ENCODE measurements around the gene SFXN5.
"Not testable (repeated sequence)": the region's sequence is repeated elsewhere in the genome, so short reads cannot be mapped to it uniquely, and the experiment has no call there.

The SFXN5 gene

DNA sequence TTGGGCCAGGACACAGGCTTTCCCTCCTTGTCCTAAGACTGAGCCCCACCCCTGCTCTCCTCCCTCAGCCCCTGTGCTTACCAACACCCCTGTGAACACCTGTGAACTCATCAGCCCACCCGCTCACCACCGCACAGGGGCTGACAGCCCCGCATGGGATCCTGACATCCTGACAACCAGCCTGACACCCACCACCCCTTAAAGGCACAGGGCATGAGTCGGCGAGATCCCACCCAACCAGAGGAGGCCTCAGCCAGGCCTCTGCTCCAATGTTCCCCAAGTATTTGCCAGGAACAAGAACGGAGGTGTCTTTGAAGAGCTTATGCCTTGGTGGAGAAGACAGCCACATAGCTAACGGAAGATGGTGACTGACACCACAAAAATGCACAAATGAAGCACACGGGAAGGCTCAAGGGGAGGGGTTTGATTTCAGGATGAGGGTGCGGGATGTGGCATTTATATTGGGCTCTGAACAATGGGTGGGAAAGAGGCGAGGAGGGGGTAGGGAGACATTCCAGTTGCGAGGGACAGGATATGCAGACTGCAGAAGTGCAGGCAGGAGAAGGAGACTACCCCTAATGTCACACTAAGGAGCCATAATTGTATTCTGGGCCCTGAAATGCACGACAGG lies 30.2 kb upstream of the SFXN5 start:
- DNase-seq: no peak

DNA sequence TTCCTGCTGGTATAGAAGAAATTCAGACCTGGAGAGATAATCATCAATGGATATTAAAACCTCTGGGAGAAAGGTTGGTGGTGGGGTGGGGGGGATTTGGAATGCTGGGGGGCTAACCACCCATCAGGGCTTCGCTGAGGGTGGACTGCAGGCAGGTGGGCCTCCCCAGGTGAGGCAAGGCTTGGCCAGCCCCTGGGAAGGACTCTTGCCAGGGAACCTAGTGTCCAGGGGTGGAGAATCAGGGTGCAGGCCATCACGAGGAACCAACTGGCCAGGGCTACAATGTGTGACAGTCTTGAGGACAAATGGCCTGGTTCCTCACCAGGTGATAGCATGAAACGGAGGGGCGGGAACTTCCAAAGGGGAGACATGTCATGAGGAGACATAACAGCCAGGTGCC lies 29.4 kb upstream of the SFXN5 start:
- no peak for DNase-seq

- DNase-seq: no peak
Observed at GRCh38 chr2:73099486-73099885, 28.0 kb upstream of the SFXN5 start.

GRCh38 chr2:73095910-73096309 lies 24.4 kb upstream of the SFXN5 start:
- DNase-seq: no peak

- not testable (repeated sequence) for DNase-seq
Observed at GRCh38 chr2:73093601-73094218, 22.2 kb upstream of the SFXN5 start.

GRCh38 chr2:73092146-73092783 lies 20.8 kb upstream of the SFXN5 start:
- no peak for DNase-seq

- DNase-seq: no peak
Observed at GRCh38 chr2:73091696-73092095, 20.2 kb upstream of the SFXN5 start.

- DNase-seq: no peak
Observed at GRCh38 chr2:73091164-73091563, 19.7 kb upstream of the SFXN5 start.

GRCh38 chr2:73089270-73090030 lies 17.9 kb upstream of the SFXN5 start:
- no peak for DNase-seq

DNA sequence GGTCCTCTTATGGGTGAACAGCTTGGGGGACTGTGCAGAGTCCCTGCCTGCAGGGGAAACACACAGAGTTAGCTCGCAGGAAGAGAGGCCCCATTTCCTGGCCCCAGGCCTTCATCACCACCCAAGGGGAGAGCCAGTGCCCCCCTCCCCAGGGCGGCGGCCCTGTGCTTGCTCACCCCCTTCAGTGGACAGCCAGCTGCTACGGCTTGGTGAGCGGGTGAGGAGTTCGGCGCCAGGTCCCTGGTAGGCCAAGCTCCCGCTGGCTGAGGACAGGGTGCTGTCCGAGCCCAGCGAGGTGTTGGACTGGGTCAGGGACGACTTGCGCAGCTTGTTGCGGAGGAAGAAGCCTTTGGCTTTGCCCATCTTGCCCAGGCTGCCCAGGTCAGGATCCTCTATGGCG lies 17.2 kb upstream of the SFXN5 start:
- no peak for DNase-seq

DNA sequence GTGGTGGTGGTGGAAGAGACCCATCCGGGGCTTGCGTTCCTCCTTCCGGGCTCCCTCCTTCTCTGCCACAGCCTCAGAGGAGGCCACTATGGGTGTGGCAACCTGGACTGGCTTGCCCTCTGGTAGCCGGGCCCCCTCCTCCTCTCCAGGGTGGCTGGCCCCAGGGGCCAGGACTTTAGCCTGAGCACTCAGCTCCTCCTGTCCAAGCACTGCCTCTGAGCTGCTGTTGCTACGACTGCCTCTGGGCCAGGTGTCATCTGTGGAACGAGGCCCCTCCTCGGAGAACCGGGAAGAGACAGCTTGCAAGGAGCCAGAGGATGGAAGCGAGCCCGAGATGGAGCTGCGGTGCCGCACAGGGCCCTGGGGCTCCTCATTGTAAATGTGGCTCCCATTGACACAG lies 16.7 kb upstream of the SFXN5 start:
- no peak for DNase-seq

DNA sequence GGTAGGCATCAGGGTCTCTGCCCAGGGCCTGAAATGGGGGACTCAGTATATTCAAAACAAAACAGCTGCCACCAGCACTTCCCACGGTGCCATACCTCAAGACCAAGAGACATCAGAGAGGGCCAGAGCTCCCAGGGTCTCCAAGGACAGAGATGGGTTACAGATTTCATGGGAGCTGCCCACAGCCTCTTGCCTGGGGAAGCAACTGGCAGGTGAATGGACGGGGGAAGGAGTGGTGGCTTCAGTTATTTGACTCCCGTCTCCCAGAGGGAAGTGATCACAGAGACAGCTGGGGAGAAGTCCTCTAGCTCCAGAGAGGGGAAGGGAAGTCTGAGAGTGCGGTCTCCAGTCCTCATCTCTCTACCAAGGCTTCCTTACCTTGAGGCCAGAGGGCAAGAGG lies 15.8 kb upstream of the SFXN5 start:
- no peak for DNase-seq

DNA sequence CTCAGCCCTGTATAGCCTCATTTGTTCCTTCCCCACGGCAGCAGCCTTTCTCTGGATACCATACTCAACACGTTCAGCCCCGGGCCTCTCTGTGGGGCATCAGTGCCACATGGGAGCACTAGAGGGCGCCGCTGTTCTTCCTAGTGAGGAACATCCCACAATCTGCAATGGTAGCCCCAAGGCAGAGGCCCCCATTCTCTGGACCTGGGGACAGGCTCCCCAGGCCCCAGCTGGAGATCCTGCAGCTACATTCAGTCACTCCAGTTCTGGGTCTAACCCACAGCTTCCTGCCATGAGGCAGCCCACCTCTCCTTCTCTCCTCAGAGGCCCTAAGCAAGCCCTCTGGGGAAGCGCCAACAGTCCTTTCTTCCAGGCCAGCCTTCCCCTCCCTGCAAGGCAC lies 14.2 kb upstream of the SFXN5 start:
- DNase-seq: peak; percentile 64

- DNase-seq: no peak
Observed at GRCh38 chr2:73084971-73085370, 13.5 kb upstream of the SFXN5 start.

GRCh38 chr2:73083886-73084800 lies 12.6 kb upstream of the SFXN5 start:
- no peak for DNase-seq

DNA sequence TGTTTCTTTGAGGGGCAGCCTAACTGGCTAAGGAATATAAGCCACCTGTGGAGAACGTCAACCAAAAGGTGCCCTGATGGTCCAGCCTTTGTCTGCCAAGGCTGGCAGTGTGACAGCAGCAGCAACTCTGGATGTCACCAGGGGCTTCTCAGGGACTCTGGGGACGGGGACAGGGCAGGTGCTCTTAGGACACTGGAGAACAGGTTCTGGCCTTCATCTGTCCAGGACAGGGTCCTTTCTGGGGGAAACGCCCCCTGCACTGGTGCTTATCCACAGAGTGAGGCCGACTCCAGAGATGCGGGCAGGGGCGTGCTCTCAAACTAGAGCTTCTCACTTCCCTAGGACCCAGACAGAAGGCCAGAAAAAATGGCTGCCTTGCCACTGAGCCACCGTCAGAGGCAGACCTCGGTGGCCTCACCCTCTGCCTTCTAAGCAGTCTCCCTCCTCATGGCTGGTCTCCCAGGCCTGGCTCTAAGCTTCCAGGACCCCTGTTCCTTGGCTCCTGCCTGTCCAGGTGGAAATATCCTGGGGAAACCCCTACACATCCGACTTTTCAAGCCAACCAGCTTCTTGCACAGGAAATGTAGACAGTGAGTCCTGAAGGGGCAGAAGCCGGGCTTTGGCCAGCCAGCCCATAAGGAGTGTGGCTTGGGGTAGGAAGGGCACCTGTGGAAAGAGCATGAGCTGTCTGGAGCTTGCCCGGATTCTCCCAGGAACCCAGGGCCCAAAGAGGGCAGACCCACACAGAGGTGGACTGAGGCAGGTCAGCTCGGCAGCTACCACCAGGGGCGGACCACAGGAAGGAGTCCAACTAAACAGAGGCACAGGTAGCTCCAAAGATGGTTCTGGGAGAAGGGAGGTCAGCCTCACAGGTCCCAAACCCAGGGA lies 11.3 kb upstream of the SFXN5 start:
- DNase-seq: no peak

- no peak for DNase-seq
Observed at GRCh38 chr2:73081181-73081671, 9.7 kb upstream of the SFXN5 start.

GRCh38 chr2:73080321-73081131 lies 9.0 kb upstream of the SFXN5 start:
- no peak for DNase-seq

GRCh38 chr2:73079636-73080035 lies 8.1 kb upstream of the SFXN5 start:
- no peak for DNase-seq

Data from effector CD8-positive, alpha-beta T cell (primary cell).